ENCODE results near the gene FCRL6. TPM values are rescaled to one million over a fixed set of nuclear protein-coding genes. Genes with fewer than 3 reads are reported as not detected.
A peak's percentile ranks its signal among the peaks of the same experiment; 100 is the strongest.

FCRL6 gene, protein sequence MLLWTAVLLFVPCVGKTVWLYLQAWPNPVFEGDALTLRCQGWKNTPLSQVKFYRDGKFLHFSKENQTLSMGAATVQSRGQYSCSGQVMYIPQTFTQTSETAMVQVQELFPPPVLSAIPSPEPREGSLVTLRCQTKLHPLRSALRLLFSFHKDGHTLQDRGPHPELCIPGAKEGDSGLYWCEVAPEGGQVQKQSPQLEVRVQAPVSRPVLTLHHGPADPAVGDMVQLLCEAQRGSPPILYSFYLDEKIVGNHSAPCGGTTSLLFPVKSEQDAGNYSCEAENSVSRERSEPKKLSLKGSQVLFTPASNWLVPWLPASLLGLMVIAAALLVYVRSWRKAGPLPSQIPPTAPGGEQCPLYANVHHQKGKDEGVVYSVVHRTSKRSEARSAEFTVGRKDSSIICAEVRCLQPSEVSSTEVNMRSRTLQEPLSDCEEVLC
- total RNA-seq (under 1 TPM in 1 of 2 donors, not detected in 1; 0.20 TPM), polyA plus RNA-seq (ENCODE audit: insufficient read length in 2 of 2) (not detected)
- long read RNA-seq, donor 1, result 0 reads
- long read RNA-seq, donor 2, result 0 reads
- long read RNA-seq, donor 3, result 0 reads
- long read RNA-seq, donor 4, result 0 reads

GRCh38 chr1:159802111-159802510, at the start of gene FCRL6:
Gene FCRL6 (plus strand): TSS chr1:159802360. CDS start chr1:159802425, 65 bp downstream.
- Histone ChIP-seq H3K4me3 (ENCODE audit: low read depth, low read length) (no peak within 1 kb of the TSS), H3K27ac (ENCODE audit: low read depth, low read length) (no peak within 1 kb of the TSS), H3K4me1 (ENCODE audit: control insufficient read depth, insufficient read depth, low read length) (no peaks in the 10 kb centered on the region), H3K9me3 (ENCODE audit: control insufficient read depth, insufficient read depth, low read length) (no peaks in the 10 kb centered on the region), H3K36me3 (ENCODE audit: control insufficient read depth, insufficient read depth, low read length) (no peaks in the 10 kb centered on the region), H3K27me3 (ENCODE audit: control insufficient read depth, insufficient read depth, low read length) (no peaks in the 10 kb centered on the region)
- no peak for DNase-seq (ENCODE audit: low read depth in 4 of 6, low spot score in 6 of 6)
- WGBS (ENCODE audit: insufficient coverage), result 61% methylated on average over 7 of the region's 8 CpGs

- H3K27me3 ChIP-seq (ENCODE audit: control insufficient read depth, insufficient read depth, low read length), result no peaks in the 10 kb centered on the region
- H3K36me3 ChIP-seq (ENCODE audit: control insufficient read depth, insufficient read depth, low read length), result no peaks in the 10 kb centered on the region
- H3K4me1 ChIP-seq (ENCODE audit: control insufficient read depth, insufficient read depth, low read length), result no peaks in the 10 kb centered on the region
- DNase-seq (ENCODE audit: low read depth in 4 of 6, low spot score in 6 of 6), result no peak
- WGBS (ENCODE audit: insufficient coverage), result 86% methylated on average over 4 of the region's 4 CpGs
- no peak overlapping the region for H3K4me3 ChIP-seq (ENCODE audit: low read depth, low read length)
- no peaks in the 10 kb centered on the region for H3K9me3 ChIP-seq (ENCODE audit: control insufficient read depth, insufficient read depth, low read length)
- no peak overlapping the region for H3K27ac ChIP-seq (ENCODE audit: low read depth, low read length)
Observed at GRCh38 chr1:159753386-159753785, 48.8 kb upstream of the FCRL6 start.

GRCh38 chr1:159755451-159756007, 46.6 kb upstream of the FCRL6 start:
- Histone ChIP-seq H3K27me3 (ENCODE audit: control insufficient read depth, insufficient read depth, low read length) (no peaks in the 10 kb centered on the region), H3K4me3 (ENCODE audit: low read depth, low read length) (no peak overlapping the region), H3K9me3 (ENCODE audit: control insufficient read depth, insufficient read depth, low read length) (no peaks in the 10 kb centered on the region), H3K36me3 (ENCODE audit: control insufficient read depth, insufficient read depth, low read length) (no peaks in the 10 kb centered on the region), H3K27ac (ENCODE audit: low read depth, low read length) (no peak overlapping the region), H3K4me1 (ENCODE audit: control insufficient read depth, insufficient read depth, low read length) (no peaks in the 10 kb centered on the region)
- no peak for DNase-seq (ENCODE audit: low read depth in 4 of 6, low spot score in 6 of 6)
- WGBS (ENCODE audit: insufficient coverage), result 83% methylated on average over 1 of the region's 3 CpGs

DNA sequence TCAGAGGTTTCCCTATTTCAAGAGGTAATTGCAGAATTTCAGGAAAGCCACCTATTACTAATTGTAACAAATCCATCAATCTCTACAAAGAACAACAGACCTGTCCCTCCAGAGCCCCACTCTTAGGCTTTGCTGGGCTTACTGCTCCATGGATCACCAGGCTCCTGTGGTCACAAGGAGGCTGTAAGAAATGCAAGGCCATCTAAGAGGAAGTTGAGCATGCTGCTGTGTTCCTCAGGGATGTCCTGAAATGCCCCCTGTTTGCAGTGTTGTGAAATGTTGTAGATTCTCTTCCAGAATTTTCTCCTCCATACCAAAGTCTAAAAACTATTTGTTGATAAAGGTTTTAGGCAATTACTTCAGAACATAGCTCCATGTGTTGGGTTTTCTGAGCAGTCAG, 45.8 kb upstream of the FCRL6 start:
- Histone ChIP-seq H3K4me3 (ENCODE audit: low read depth, low read length) (no peak overlapping the region), H3K27ac (ENCODE audit: low read depth, low read length) (no peak overlapping the region), H3K4me1 (ENCODE audit: control insufficient read depth, insufficient read depth, low read length) (no peaks in the 10 kb centered on the region), H3K36me3 (ENCODE audit: control insufficient read depth, insufficient read depth, low read length) (no peaks in the 10 kb centered on the region), H3K27me3 (ENCODE audit: control insufficient read depth, insufficient read depth, low read length) (no peaks in the 10 kb centered on the region), H3K9me3 (ENCODE audit: control insufficient read depth, insufficient read depth, low read length) (no peaks in the 10 kb centered on the region)
- no peak for DNase-seq (ENCODE audit: low read depth in 4 of 6, low spot score in 6 of 6)

- Histone ChIP-seq H3K36me3 (ENCODE audit: control insufficient read depth, insufficient read depth, low read length) (no peaks in the 10 kb centered on the region), H3K27me3 (ENCODE audit: control insufficient read depth, insufficient read depth, low read length) (no peaks in the 10 kb centered on the region), H3K4me1 (ENCODE audit: control insufficient read depth, insufficient read depth, low read length) (no peaks in the 10 kb centered on the region), H3K4me3 (ENCODE audit: low read depth, low read length) (no peak overlapping the region), H3K27ac (ENCODE audit: low read depth, low read length) (no peak overlapping the region), H3K9me3 (ENCODE audit: control insufficient read depth, insufficient read depth, low read length) (no peaks in the 10 kb centered on the region)
- WGBS (ENCODE audit: insufficient coverage), result no CpG with 5 or more reads among the region's 1 CpG
- DNase-seq (ENCODE audit: low read depth in 4 of 6, low spot score in 6 of 6), result no peak
Observed at GRCh38 chr1:159763686-159764085, 38.5 kb upstream of the FCRL6 start.

- H3K27me3 ChIP-seq (ENCODE audit: control insufficient read depth, insufficient read depth, low read length), result no peaks in the 10 kb centered on the region
- no peaks in the 10 kb centered on the region for H3K36me3 ChIP-seq (ENCODE audit: control insufficient read depth, insufficient read depth, low read length)
- no peaks in the 10 kb centered on the region for H3K9me3 ChIP-seq (ENCODE audit: control insufficient read depth, insufficient read depth, low read length)
- H3K4me3 ChIP-seq (ENCODE audit: low read depth, low read length), result no peak overlapping the region
- H3K4me1 ChIP-seq (ENCODE audit: control insufficient read depth, insufficient read depth, low read length), result no peaks in the 10 kb centered on the region
- H3K27ac ChIP-seq (ENCODE audit: low read depth, low read length), result no peak overlapping the region
- DNase-seq (ENCODE audit: low read depth in 4 of 6, low spot score in 6 of 6), result no peak
- 100% methylated on average over 1 of the region's 3 CpGs for WGBS (ENCODE audit: insufficient coverage)
Observed at GRCh38 chr1:159765806-159766205, 36.4 kb upstream of the FCRL6 start.

- WGBS (ENCODE audit: insufficient coverage), result no CpG with 5 or more reads among the region's 2 CpGs
- H3K27me3 ChIP-seq (ENCODE audit: control insufficient read depth, insufficient read depth, low read length), result no peaks in the 10 kb centered on the region
- peak in 1 of 6 donors; percentile 20 for DNase-seq (ENCODE audit: low read depth in 4 of 6, low spot score in 6 of 6)
- no peak overlapping the region for H3K4me3 ChIP-seq (ENCODE audit: low read depth, low read length)
- H3K36me3 ChIP-seq (ENCODE audit: control insufficient read depth, insufficient read depth, low read length), result no peaks in the 10 kb centered on the region
- H3K9me3 ChIP-seq (ENCODE audit: control insufficient read depth, insufficient read depth, low read length), result no peaks in the 10 kb centered on the region
- H3K4me1 ChIP-seq (ENCODE audit: control insufficient read depth, insufficient read depth, low read length), result no peaks in the 10 kb centered on the region
- no peak overlapping the region for H3K27ac ChIP-seq (ENCODE audit: low read depth, low read length)
Observed at GRCh38 chr1:159771127-159771895, 30.8 kb upstream of the FCRL6 start.

- DNase-seq (ENCODE audit: low read depth in 4 of 6, low spot score in 6 of 6), result no peak
- no CpG with 5 or more reads among the region's 2 CpGs for WGBS (ENCODE audit: insufficient coverage)
- H3K27ac ChIP-seq (ENCODE audit: low read depth, low read length), result no peak overlapping the region
- H3K4me3 ChIP-seq (ENCODE audit: low read depth, low read length), result no peak overlapping the region
- no peaks in the 10 kb centered on the region for H3K9me3 ChIP-seq (ENCODE audit: control insufficient read depth, insufficient read depth, low read length)
- no peaks in the 10 kb centered on the region for H3K36me3 ChIP-seq (ENCODE audit: control insufficient read depth, insufficient read depth, low read length)
- no peaks in the 10 kb centered on the region for H3K27me3 ChIP-seq (ENCODE audit: control insufficient read depth, insufficient read depth, low read length)
- no peaks in the 10 kb centered on the region for H3K4me1 ChIP-seq (ENCODE audit: control insufficient read depth, insufficient read depth, low read length)
Observed at GRCh38 chr1:159774465-159774864, 27.7 kb upstream of the FCRL6 start.

DNA sequence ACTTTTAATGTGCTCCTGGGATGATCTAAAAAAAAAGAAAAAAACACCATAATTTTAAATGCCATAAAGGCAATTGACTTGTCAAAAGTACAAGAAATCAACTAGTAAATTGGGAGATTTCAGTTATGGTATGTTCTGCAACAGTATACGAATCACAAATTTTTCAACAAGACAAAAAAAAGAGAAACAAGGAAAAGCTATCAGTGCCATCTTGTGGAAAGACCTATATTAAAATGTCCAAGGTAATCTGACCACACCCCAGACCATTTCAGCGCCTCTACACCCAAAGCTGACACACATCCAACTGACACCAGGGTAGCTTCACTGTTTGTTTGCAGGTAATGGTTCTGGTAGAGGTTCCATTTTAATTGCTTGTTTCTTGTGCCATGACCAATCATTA, 26.4 kb upstream of the FCRL6 start:
- Histone ChIP-seq H3K4me3 (ENCODE audit: low read depth, low read length) (no peak overlapping the region), H3K4me1 (ENCODE audit: control insufficient read depth, insufficient read depth, low read length) (no peaks in the 10 kb centered on the region), H3K36me3 (ENCODE audit: control insufficient read depth, insufficient read depth, low read length) (no peaks in the 10 kb centered on the region), H3K9me3 (ENCODE audit: control insufficient read depth, insufficient read depth, low read length) (no peaks in the 10 kb centered on the region), H3K27me3 (ENCODE audit: control insufficient read depth, insufficient read depth, low read length) (no peaks in the 10 kb centered on the region), H3K27ac (ENCODE audit: low read depth, low read length) (no peak overlapping the region)
- DNase-seq (ENCODE audit: low read depth in 4 of 6, low spot score in 6 of 6), result peak in 1 of 6 donors; percentile 33
- WGBS (ENCODE audit: insufficient coverage), result no CpG with 5 or more reads among the region's 2 CpGs

Data from spinal cord (tissue), 10 donors.